ENCODE data around the gene BORCS5.

DNA sequence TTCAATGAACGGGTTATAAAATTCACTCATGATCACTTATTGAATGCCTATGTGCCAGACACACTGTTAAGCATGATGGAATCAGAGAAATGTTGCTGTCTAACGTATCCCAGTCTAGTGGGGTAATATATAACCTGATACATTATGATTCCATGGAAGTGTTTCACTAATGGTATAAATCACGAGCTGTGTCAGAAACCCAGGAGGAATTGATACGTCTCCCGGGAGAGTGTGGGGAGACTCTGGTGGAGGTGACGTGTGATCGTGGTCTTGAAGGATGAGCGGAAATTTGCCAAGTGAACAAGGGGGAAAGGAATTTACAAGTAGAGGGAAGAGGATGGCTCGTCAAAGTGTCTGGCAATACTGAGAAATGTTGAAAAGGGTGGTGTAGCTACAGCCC, 33.3 kb upstream of the BORCS5 start:
- TF ChIP-seq, protein P1, sequence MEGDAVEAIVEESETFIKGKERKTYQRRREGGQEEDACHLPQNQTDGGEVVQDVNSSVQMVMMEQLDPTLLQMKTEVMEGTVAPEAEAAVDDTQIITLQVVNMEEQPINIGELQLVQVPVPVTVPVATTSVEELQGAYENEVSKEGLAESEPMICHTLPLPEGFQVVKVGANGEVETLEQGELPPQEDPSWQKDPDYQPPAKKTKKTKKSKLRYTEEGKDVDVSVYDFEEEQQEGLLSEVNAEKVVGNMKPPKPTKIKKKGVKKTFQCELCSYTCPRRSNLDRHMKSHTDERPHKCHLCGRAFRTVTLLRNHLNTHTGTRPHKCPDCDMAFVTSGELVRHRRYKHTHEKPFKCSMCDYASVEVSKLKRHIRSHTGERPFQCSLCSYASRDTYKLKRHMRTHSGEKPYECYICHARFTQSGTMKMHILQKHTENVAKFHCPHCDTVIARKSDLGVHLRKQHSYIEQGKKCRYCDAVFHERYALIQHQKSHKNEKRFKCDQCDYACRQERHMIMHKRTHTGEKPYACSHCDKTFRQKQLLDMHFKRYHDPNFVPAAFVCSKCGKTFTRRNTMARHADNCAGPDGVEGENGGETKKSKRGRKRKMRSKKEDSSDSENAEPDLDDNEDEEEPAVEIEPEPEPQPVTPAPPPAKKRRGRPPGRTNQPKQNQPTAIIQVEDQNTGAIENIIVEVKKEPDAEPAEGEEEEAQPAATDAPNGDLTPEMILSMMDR (IDR thresholded peaks at IDR 0.05) = no peak
- TF ChIP-seq EZH2 (IDR thresholded peaks at IDR 0.05) = no peak

All from neural progenitor cell (in vitro differentiated cells).